Liver (tissue), 9 donors: ENCODE data around the gene ARHGAP10. TPM values are rescaled to one million over a fixed set of nuclear protein-coding genes. Genes with fewer than 3 reads are reported as not detected.

Experiments
- DNase-seq: peaks from one replicate; pipeline ENCODE4 v3.0.0-alpha.2; 2017; ENCODE audit warnings: low spot score
- H3K27ac ChIP-seq, 2 donors: one replicate each; pipeline ENCODE4 v1.7.0; 2013; ENCODE audit warnings: inconsistent platforms in 2 of 2, low read length in 2 of 2, control low read depth in 1 of 2, low read depth in 1 of 2, mild to moderate bottlenecking in 1 of 2
- H3K27me3 ChIP-seq, 4 donors: one replicate each; pipeline versions ENCODE4 v1.6.1 to v1.7.0; 2013; ENCODE audit warnings: low read length in 3 of 4, inconsistent platforms in 1 of 4, mild to moderate bottlenecking in 1 of 4, moderate library complexity in 1 of 4; ENCODE audit not compliant: control insufficient read depth in 4 of 4, insufficient read depth in 4 of 4
- H3K36me3 ChIP-seq, 4 donors: one replicate each; pipeline versions ENCODE4 v1.6.1 to v1.7.0; 2013; ENCODE audit warnings: low read length in 3 of 4, mild to moderate bottlenecking in 3 of 4, low read depth in 1 of 4, moderate library complexity in 1 of 4; ENCODE audit not compliant: control insufficient read depth in 4 of 4, insufficient read depth in 3 of 4
- H3K4me1 ChIP-seq, 4 donors: one replicate each; pipeline versions ENCODE4 v1.6.1 to v1.7.0; 2013; ENCODE audit warnings: low read length in 3 of 4, mild to moderate bottlenecking in 3 of 4, moderate library complexity in 1 of 4; ENCODE audit not compliant: control insufficient read depth in 4 of 4, insufficient read depth in 4 of 4
- H3K4me3 ChIP-seq, 3 donors: one replicate each; pipeline versions ENCODE4 v1.6.1 to v1.7.0; 2013; ENCODE audit warnings: low read length in 3 of 3, control low read depth in 1 of 3, low read depth in 1 of 3, mild to moderate bottlenecking in 1 of 3
- H3K9ac ChIP-seq, 2 donors: one replicate each; pipeline ENCODE4 v1.7.0; 2013; ENCODE audit warnings: low read length in 2 of 2, mild to moderate bottlenecking in 2 of 2, moderate library complexity in 2 of 2, control low read depth in 1 of 2, low read depth in 1 of 2
- H3K9me3 ChIP-seq, 4 donors: one replicate each; pipeline versions ENCODE4 v1.6.1 to v1.7.0; 2013; ENCODE audit warnings: low read length in 3 of 4; ENCODE audit not compliant: control insufficient read depth in 4 of 4
- EGR1 ChIP-seq, 2 donors: IDR thresholded peaks; 2 replicates each; pipeline ENCODE4 v1.6.1; 2016 to 2018; ENCODE audit warnings: antibody characterized with exemption in 2 of 2, low read depth in 2 of 2
- FOXA2 ChIP-seq: IDR thresholded peaks from 2 replicates; pipeline ENCODE4 v1.6.1; 2016; ENCODE audit warnings: antibody characterized with exemption
- GABPA ChIP-seq, 2 donors: IDR thresholded peaks in 1 of 2; conservative IDR thresholded peaks in 1 of 2; 2 replicates each; pipeline ENCODE4 v1.6.1; 2016; ENCODE audit warnings: antibody characterized with exemption in 2 of 2, mild to moderate bottlenecking in 1 of 2, moderate library complexity in 1 of 2
- HNF4A ChIP-seq, 2 donors: conservative IDR thresholded peaks; 2 replicates each; pipeline ENCODE4 v1.6.1; 2016; ENCODE audit warnings: antibody characterized with exemption in 2 of 2, mild to moderate bottlenecking in 2 of 2
- HNF4G ChIP-seq: IDR thresholded peaks from 2 replicates; pipeline ENCODE4 v1.6.1; 2016; ENCODE audit warnings: antibody characterized with exemption
- JUND ChIP-seq, 2 donors: IDR thresholded peaks; 2 replicates each; pipeline ENCODE4 v1.6.1; 2016; ENCODE audit warnings: antibody characterized with exemption in 2 of 2
- NR2F2 ChIP-seq: IDR thresholded peaks from 2 replicates; pipeline ENCODE4 v1.6.1; 2016; ENCODE audit warnings: antibody characterized with exemption
- RXRA ChIP-seq, 2 donors: IDR thresholded peaks; 2 replicates each; pipeline ENCODE4 v1.6.1; 2017 to 2018; ENCODE audit warnings: antibody characterized with exemption in 2 of 2, mild to moderate bottlenecking in 1 of 2
- SP1 ChIP-seq: IDR thresholded peaks from 2 replicates; pipeline ENCODE4 v1.6.1; 2018; ENCODE audit warnings: antibody characterized with exemption, mild to moderate bottlenecking
- TAF1 ChIP-seq: conservative IDR thresholded peaks from 2 replicates; pipeline ENCODE4 v1.6.1; 2016; ENCODE audit warnings: antibody characterized with exemption, mild to moderate bottlenecking
- YY1 ChIP-seq: IDR thresholded peaks from 2 replicates; pipeline ENCODE4 v1.6.1; 2016; ENCODE audit warnings: antibody characterized with exemption, mild to moderate bottlenecking
- WGBS: extraction: QIAGEN DNeasy Blood & Tissue Kit; methylation state at CpG from one replicate; pipeline ENCODE4 v1.1.7; 2013; 5-methylcytosine and 5-hydroxymethylcytosine counted together
- polyA plus RNA-seq, 2 donors: library from polyadenylated mRNA; stranded (reverse) in 1 of 2; unstranded in 1 of 2; fragments of 200-250 nt in 1 of 2; fragments of >200 nt in 1 of 2; fragmentation: Nextera tagmentation in 1 of 2; extraction: Ambion mirVana in 1 of 2; gene quantifications; one replicate each; pipeline versions ENCODE4 v1.2.1 to v1.2.3, GENCODE V29; 2013 to 2015
- total RNA-seq, 2 donors: library from RNA; depleted of rRNA; stranded (reverse); fragments of >200 nt; gene quantifications; one replicate each; pipeline ENCODE4 v1.2.3, GENCODE V29; 2014
- TF ChIP-seq, protein P1 (sequence below): IDR thresholded peaks from 2 replicates; pipeline ENCODE4 v1.6.1; 2016; ENCODE audit warnings: antibody characterized with exemption, mild to moderate bottlenecking
- TF ChIP-seq, protein P2 (sequence below): IDR thresholded peaks from 2 replicates; pipeline ENCODE4 v1.6.1; 2016; ENCODE audit warnings: antibody characterized with exemption
- TF ChIP-seq, protein P3 (sequence below): fragments of 150-350 bp; IDR thresholded peaks from 2 replicates; pipeline ENCODE4 v1.5.1; 2017; ENCODE audit warnings: improper control_type of control experiment, low read depth, low read length; ENCODE audit not compliant: missing input control
- TF ChIP-seq, protein P4 (sequence below): IDR thresholded peaks from 2 replicates; pipeline ENCODE4 v1.6.1; 2016; ENCODE audit warnings: antibody characterized with exemption
- TF ChIP-seq, protein P5 (sequence below): IDR thresholded peaks from 2 replicates; pipeline ENCODE4 v1.6.1; 2016; ENCODE audit warnings: antibody characterized with exemption
- donor health status: healthy.
- donor health status: healthy.
- donor health status: healthy.
- donor health status: healthy.
- donor health status: healthy.

The ARHGAP10 gene
- total and polyA plus RNA-seq, 4 donors, result 1.5 to 13.0 (median 4.3) TPM

DNA sequence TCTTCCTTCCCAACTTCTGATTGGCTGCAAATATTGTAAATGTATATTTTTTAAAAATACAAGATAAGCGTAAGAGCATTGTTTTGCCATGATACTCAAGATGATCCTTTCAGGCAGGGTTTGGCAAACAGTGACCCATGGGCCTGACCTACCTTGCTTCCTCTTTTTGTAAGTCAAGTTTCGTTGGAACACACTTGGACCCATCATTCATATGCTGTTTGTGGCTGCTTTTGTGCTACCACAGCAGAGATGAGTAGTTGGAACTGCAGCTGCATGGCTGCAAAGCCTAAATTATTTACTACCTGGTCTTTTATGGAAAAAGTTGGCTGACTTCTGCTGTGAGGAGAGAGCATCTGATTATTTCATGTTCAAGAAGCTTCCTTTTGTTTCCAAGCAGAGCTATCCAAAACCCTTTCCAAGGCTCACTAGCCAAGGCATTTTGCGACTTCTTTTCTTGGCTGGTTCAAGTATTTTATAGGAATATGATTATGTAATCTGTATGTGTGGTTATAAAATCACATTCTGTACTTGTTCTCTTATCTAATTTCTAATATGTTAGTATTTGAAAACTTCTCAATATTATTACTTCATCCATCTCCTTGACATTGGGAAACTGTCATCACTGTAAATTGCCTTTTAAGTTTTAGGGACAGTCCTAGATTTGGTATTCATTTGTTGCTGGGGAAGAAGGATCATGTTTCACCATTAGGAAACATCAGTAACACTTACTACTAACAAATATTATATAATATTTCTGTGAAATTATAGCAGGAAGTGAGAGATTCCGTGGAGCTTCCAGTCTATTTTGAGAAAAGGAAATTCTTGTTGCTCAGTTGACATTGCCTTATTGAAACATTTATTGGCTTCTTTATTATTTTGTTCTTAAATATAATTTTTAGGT, 109.2 kb downstream of the ARHGAP10 start:
- Histone ChIP-seq H3K9ac (no peak overlapping the region), H3K4me3 (no peak overlapping the region), H3K36me3 (no peaks in the 10 kb centered on the region), H3K27me3 (no peaks in the 10 kb centered on the region), H3K27ac (no peak overlapping the region), H3K4me1 (no peaks in the 10 kb centered on the region), H3K9me3 (no peaks in the 10 kb centered on the region)
- DNase-seq, result no peak
- 71% methylated on average over 4 of the region's 4 CpGs for WGBS
- TF ChIP-seq TAF1 (no peak), EGR1 (IDR thresholded peaks at IDR 0.05; ENCODE audit: low read depth in 2 of 2) (no peak), HNF4G (no peak), JUND (IDR thresholded peaks at IDR 0.05) (no peak), NR2F2 (no peak), GABPA (IDR thresholded peaks at IDR 0.05 in 1 of 2, conservative IDR thresholded peaks at IDR 0.05 in 1 of 2) (no peak), YY1 (no peak), HNF4A (conservative IDR thresholded peaks at IDR 0.05) (no peak), FOXA2 (no peak), SP1 (no peak), RXRA (IDR thresholded peaks at IDR 0.05) (no peak)
- TF ChIP-seq, protein P1, sequence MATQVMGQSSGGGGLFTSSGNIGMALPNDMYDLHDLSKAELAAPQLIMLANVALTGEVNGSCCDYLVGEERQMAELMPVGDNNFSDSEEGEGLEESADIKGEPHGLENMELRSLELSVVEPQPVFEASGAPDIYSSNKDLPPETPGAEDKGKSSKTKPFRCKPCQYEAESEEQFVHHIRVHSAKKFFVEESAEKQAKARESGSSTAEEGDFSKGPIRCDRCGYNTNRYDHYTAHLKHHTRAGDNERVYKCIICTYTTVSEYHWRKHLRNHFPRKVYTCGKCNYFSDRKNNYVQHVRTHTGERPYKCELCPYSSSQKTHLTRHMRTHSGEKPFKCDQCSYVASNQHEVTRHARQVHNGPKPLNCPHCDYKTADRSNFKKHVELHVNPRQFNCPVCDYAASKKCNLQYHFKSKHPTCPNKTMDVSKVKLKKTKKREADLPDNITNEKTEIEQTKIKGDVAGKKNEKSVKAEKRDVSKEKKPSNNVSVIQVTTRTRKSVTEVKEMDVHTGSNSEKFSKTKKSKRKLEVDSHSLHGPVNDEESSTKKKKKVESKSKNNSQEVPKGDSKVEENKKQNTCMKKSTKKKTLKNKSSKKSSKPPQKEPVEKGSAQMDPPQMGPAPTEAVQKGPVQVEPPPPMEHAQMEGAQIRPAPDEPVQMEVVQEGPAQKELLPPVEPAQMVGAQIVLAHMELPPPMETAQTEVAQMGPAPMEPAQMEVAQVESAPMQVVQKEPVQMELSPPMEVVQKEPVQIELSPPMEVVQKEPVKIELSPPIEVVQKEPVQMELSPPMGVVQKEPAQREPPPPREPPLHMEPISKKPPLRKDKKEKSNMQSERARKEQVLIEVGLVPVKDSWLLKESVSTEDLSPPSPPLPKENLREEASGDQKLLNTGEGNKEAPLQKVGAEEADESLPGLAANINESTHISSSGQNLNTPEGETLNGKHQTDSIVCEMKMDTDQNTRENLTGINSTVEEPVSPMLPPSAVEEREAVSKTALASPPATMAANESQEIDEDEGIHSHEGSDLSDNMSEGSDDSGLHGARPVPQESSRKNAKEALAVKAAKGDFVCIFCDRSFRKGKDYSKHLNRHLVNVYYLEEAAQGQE, result no peak
- TF ChIP-seq, protein P2, sequence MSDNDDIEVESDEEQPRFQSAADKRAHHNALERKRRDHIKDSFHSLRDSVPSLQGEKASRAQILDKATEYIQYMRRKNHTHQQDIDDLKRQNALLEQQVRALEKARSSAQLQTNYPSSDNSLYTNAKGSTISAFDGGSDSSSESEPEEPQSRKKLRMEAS, result no peak
- TF ChIP-seq, protein P3, sequence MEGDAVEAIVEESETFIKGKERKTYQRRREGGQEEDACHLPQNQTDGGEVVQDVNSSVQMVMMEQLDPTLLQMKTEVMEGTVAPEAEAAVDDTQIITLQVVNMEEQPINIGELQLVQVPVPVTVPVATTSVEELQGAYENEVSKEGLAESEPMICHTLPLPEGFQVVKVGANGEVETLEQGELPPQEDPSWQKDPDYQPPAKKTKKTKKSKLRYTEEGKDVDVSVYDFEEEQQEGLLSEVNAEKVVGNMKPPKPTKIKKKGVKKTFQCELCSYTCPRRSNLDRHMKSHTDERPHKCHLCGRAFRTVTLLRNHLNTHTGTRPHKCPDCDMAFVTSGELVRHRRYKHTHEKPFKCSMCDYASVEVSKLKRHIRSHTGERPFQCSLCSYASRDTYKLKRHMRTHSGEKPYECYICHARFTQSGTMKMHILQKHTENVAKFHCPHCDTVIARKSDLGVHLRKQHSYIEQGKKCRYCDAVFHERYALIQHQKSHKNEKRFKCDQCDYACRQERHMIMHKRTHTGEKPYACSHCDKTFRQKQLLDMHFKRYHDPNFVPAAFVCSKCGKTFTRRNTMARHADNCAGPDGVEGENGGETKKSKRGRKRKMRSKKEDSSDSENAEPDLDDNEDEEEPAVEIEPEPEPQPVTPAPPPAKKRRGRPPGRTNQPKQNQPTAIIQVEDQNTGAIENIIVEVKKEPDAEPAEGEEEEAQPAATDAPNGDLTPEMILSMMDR, result no peak
- TF ChIP-seq, protein P4, sequence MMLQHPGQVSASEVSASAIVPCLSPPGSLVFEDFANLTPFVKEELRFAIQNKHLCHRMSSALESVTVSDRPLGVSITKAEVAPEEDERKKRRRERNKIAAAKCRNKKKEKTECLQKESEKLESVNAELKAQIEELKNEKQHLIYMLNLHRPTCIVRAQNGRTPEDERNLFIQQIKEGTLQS, result no peak
- TF ChIP-seq, protein P5, sequence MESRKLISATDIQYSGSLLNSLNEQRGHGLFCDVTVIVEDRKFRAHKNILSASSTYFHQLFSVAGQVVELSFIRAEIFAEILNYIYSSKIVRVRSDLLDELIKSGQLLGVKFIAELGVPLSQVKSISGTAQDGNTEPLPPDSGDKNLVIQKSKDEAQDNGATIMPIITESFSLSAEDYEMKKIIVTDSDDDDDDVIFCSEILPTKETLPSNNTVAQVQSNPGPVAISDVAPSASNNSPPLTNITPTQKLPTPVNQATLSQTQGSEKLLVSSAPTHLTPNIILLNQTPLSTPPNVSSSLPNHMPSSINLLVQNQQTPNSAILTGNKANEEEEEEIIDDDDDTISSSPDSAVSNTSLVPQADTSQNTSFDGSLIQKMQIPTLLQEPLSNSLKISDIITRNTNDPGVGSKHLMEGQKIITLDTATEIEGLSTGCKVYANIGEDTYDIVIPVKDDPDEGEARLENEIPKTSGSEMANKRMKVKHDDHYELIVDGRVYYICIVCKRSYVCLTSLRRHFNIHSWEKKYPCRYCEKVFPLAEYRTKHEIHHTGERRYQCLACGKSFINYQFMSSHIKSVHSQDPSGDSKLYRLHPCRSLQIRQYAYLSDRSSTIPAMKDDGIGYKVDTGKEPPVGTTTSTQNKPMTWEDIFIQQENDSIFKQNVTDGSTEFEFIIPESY, result no peak
